ENCODE measurements around the gene PKLR. TPM values are rescaled to one million over a fixed set of nuclear protein-coding genes. Genes with fewer than 3 reads are reported as not detected.
"Not testable (repeated sequence)": the region's sequence is repeated elsewhere in the genome, so short reads cannot be mapped to it uniquely, and the experiment has no call there.

Gene PKLR
- total RNA-seq, 1 experiment from 2014 or later, result not detected

DNA sequence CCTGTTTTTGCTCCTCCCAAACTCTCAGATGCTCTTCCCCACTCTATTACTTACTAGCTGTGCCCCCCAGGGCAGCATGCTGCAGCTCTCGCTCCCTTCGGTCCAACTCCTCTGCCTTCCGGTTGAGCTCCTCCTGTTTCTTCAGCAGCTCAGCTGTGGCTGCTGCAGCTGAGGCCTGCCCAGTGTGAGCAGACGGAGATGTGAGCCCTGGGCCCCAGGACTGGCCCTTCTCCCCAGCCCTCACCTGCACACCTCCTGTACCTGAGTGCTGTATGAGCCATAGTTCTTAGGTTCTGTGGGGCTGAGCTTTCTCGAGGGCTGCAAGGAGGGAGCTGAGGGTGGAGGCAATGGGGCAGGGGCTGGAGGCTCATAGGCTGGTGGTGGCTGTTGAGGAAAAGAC is 41.0 kb downstream of the PKLR start:
- no peak for DNase-seq (ENCODE audit: extremely low read depth, low read depth)

- DNase-seq (ENCODE audit: extremely low read depth, low read depth), result no peak
These were observed 45.0 kb downstream of the PKLR start for GRCh38 chr1:155256058-155256852.

- peak; percentile 83 for DNase-seq (ENCODE audit: extremely low read depth, low read depth)
These were observed 45.8 kb downstream of the PKLR start, which contains the start of gene ENTREP3 for GRCh38 chr1:155255243-155256007. TSS of gene ENTREP3 (minus strand) at chr1:155255483. CDS start at chr1:155254877, 606 bp downstream.

GRCh38 chr1:155254714-155255242 is 46.5 kb downstream of the PKLR start:
- DNase-seq (ENCODE audit: extremely low read depth, low read depth), result no peak

DNA sequence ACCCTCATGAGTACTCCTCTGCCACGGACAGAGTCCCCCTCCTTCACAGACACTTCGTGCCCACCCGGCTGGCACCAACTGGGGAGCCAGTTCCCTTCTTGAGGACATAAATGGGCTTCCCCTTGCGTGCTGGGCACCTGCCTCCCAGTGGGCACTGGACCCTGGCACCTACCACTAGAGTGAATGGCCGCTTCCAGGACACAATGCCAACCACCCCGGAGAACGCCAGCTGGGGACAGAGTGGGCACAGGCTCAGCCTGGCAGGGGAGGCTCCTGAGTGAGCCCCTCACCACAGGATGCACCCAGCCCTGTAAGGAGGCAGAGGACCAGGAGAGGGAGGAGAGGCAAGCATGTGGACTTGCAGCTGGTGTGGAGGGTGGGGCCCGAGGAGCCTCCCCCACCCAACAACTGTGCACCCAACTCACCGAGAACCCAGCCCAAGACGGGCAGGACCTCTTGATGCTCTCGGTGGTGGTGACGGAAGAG is 47.0 kb downstream of the PKLR start:
- no peak for DNase-seq (ENCODE audit: extremely low read depth, low read depth)

DNA sequence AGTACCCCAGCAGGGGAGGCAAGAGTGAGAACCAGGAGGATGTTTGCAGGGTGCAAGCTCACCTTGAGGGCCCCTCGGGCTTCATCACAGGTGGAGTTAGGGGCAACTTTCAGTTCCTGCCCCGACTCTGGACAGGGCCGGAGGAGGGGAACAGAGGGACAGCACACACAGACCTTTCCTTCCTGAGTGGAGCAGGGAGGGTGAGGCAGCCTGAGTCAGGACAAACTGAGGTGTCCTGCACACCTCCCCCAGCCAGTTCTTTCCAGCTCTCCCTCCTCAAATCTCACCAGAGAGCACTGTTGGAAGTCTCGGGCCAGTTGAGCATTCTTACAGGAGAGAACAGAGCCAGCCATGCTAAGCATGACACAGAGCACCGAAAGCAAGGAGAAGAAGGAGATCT is 47.4 kb downstream of the PKLR start:
- no peak for DNase-seq (ENCODE audit: extremely low read depth, low read depth)

- DNase-seq (ENCODE audit: extremely low read depth, low read depth), result no peak
These were observed 48.0 kb downstream of the PKLR start for GRCh38 chr1:155253208-155253607.

DNA sequence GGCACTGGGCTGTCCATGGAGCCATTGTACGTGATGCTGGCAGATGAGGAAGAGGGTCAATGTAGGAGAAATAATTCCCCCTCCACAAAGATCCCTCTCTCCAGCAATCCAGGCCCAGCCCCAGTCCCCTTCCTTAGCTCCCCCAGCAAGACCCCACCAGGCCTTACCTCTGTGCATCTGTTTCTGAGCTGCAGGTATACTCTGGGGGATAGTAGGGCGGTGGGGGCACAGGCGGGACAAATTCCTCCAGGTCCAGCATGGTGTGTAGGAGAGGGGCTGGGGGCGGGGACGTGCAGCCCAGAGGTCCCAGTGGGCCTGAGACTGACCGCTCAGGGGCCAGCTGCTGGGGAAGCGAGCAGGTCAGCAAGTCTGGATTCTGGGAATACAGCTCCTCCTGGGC is 49.7 kb downstream of the PKLR start:
- no peak for DNase-seq (ENCODE audit: extremely low read depth, low read depth)

DNA sequence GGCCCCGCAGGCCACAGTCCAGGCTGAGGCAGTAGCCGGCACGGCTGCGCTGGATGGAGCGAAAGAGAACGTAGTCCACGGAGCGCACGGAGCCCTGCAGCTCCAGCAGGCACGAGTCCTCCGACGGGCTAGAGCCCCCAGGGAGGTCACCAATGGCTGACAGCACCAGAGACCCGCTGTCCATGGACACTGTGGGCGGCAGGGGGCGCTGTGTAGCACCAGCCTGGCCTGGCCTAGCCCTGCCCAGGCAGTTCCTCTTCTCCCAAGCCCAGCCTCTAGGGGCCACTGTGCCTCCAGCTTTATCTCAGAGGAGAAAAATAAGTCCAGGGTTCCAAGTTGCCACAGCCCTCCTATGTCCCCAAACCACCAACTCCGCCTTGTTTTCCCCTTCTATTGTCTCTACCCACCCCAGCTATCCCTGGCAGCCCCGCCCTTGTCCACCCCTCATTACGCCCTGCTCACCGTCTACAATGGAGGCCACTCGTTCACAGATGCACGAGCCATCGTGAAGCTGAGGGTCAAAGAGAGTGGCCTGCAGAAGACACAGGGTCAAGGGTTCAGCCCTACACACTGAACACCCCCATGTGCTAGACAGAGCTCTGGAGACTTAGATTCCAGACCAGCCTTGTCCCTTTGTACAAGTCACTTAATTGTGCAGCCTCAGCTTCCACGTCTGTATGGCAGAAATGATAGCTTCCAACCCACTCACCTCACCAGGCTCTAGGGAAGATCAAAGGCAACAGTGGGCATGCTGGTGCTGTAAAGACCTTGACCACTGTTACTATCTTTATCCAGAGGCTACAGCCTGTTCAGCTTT is 50.4 kb downstream of the PKLR start:
- peak; percentile 93 for DNase-seq (ENCODE audit: extremely low read depth, low read depth)

DNA sequence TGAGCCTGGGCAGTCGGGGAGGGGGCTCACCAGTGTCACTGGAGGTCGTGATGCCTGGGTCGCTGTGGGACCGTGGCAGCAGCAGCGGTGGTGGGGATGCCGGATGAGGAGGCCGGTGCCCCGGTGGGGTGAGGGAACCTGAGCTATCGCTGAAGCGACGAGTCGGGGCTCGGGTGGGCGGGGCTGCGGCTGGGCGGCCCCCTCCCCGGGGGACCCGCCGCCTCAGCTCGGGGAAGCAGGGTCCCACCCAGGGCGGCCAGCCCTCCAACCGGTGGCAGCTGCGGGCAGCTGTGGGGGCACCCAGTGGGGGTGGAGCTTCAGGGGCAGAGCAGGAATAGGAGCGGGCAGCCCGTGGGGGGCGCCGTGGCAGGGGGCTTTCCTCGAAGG is 51.0 kb downstream of the PKLR start:
- no peak for DNase-seq (ENCODE audit: extremely low read depth, low read depth)

DNA sequence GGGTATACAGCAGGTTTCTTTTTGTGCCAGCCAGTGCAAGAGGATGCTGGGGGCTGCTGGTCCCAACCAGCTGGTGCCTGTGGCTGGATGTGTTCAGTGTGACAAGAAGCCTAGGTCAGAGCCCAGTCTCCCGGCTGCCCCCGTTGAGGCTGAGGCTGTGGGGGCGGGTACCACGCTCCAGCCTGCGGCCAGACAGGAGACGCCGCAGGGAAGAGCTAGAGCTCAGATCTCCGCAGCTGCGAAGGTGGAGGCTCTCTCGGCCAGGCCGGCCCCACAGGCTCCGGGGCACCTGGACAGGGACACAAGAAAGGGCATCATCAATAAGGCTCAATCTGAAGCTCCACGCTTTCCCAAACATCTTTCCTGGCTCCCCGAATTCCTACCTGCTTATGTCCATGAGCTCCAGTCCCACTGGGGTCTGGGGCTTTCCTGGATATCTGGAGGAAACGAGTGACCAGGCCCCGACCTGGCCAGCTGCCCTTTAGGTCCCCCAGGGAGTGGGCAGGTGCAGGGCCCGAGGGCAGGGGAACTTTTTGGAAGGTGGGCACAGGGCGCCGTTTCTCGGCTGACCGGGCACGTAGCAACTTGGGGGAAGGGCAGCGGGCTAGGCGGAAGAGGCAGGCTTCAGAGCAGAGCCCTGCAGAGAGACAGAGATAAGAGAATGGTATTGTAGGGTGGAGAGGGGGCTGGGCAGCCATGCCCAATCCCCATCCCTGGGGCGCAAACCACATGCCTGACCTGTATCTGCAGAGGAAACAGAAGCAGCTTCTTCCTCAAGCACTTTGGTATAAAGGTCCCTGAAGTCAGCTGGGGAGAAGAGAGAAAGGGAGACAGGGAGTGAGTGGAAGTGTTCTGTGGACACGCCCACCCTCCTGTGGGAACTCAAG is 53.3 kb downstream of the PKLR start:
- no peak for DNase-seq (ENCODE audit: extremely low read depth, low read depth)

DNA sequence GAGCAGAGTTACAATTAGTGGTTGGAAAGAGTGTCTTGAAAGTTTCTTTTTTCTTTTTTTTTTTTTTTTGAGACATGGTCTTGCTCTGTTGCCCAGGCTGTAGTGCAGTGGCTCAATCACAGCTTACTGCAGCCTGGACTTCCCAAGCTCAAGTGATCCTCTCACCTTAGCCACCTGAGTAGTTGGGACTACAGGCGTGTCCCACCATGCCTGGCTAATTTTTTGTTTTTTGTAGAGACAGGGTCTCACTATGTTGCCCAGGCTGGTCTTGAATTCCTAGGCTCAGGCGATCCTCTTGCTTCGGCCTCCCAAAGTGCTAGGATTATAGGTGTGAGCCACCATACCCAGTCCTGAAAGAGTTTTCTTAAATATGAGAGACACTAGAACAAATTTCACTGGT is 54.4 kb downstream of the PKLR start:
- not testable (repeated sequence) for DNase-seq (ENCODE audit: extremely low read depth, low read depth)

GRCh38 chr1:155245163-155245524 is 56.1 kb downstream of the PKLR start:
- no peak for DNase-seq (ENCODE audit: extremely low read depth, low read depth)

DNA sequence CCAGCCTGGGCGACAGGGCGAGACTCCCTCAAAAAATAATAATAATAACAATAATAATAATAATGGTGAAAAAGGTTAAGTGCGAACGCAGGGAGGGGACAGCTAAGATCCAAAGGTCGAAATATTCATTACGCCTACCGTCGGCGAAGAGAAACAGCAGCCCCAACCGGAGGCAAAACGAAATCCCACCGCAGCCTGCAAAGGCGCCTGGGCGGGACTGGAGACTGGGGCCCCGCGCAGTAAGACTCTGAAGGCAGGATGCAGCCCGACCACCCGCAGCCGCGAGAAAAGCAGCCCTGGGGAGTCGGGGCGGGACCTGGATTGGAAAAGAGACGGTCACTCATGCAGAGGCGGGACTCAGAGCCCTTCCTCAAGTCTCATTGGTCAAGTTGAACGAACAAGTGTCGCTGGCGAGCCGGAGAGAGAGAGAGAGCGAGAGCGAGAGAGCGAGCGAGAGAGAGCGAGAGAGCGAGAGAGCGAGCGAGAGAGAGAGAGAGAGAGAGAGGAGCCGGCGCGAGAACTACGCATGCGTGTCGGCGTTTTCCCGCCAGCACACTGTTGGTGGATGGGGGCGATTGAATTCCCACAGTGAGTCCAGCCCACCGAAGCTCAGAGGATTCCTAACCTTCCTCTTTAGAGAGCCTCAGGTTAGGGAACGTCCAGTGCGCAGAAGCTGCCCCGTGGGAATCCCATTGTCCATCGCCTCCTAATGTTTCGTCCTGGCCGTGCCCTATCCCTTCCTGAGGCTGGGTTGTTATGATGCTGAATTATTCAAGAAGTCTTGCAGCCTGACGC is 56.7 kb downstream of the PKLR start:
- DNase-seq (ENCODE audit: extremely low read depth, low read depth), result peak; percentile 100

GRCh38 chr1:155242805-155243358 is 58.4 kb downstream of the PKLR start:
- no peak for DNase-seq (ENCODE audit: extremely low read depth, low read depth)

GRCh38 chr1:155241841-155242264 is 59.4 kb downstream of the PKLR start:
- no peak for DNase-seq (ENCODE audit: extremely low read depth, low read depth)

- peak; percentile 90 for DNase-seq (ENCODE audit: extremely low read depth, low read depth)
These were observed 60.1 kb downstream of the PKLR start for GRCh38 chr1:155241069-155241679.

All from NCI-H460 (cell line).